ENCODE data around the gene CTAG1A. TPM values are rescaled to one million over a fixed set of nuclear protein-coding genes. Genes with fewer than 3 reads are reported as not detected.
A peak's percentile ranks its signal among the peaks of the same experiment; 100 is the strongest.

Gene CTAG1A
- total and polyA plus RNA-seq, 12 donors, result not detected

DNA sequence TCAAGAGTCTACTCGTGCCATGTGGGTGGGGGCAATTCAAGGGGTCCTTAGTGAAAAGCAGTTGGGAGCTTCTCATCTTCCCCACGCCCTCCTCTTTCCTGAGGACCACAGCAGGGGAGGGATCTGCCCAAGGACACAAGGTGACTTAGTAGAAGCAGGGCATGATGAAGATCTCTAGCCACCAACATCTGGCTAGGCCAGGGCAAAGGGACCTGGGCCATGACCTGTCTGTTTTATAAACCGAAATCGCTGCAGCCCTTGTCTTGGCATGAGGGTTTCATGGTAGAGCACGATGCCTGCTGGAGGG lies 43.4 kb upstream of the CTAG1A start:
- H3K27me3 ChIP-seq, result no peaks in the 10 kb centered on the region
- no peaks in the 10 kb centered on the region for H3K9me3 ChIP-seq
- peak overlapping the region in 9 of 10 donors; percentile 34 to 90 (median 69) for H3K27ac ChIP-seq
- peak in 2 of 8 donors; percentile 4 to 11 for ATAC-seq
- WGBS, 2 donors, result 59 to 68% methylated on average over 5 of the region's 5 CpGs
- intact Hi-C loops (cut with DNase I), result no loop called here
- peak overlapping the region in 1 of 10 donors; percentile 14 for H3K4me3 ChIP-seq
- peaks cover 0 to 55% (median 15%) of the 10 kb centered on the region in 9 donors for H3K4me1 ChIP-seq
- no peak for DNase-seq
- TF ChIP-seq CTCF (IDR thresholded peaks at IDR 0.05), result no peak
- H3K36me3 ChIP-seq, result peaks cover 0 to 17% (median 0%) of the 10 kb centered on the region in 9 donors

DNA sequence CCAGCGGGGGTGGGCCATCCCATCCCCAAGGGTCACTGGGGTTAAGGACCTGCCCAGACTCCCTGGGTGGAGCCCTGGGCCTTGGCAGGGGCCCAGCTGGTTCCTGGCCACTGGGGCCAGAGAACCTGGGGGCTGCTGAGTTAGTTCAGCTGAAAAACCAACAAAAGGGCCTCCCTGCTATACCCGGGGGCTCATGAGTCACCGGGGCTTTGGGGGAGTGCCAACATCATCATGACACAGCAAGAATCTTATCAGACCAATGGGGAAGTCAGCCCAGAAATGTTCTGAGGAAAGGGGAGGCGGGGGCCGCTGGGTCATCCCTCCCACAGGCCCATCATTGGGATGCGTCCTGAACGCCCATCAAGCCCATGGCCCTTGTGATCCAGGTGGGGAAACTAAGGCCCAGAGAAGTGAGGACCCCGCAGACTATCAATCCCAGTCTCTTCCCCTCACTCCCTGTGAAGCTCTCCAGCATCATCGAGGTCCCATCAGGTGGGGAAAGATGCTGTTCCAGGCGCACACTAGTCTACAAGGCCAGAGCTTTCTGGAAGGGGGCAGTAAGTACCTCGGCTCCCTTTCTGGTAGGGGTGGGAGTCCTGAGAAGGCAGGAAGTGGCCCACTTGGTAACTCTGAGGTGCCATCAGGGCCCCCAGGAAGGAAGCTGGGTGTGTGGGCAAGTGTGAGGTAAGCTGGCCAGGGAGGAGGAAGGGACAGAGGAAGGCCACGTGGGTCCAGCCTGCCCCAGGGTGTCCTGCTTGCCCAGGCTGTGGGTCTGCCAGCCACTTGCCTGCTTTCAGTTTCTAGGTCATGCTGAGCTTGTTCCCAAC lies 42.8 kb upstream of the CTAG1A start:
- DNase-seq (peak; percentile 62 to 69), ATAC-seq (peak; percentile 26 to 73 (median 61))
- Histone ChIP-seq H3K27me3 (no peaks in the 10 kb centered on the region), H3K4me3 (peak overlapping the region in 1 of 10 donors; percentile 28), H3K9me3 (peaks cover 0 to 3% (median 0%) of the 10 kb centered on the region in 11 donors), H3K36me3 (peaks cover 0 to 17% (median 0%) of the 10 kb centered on the region in 9 donors), H3K4me1 (peaks cover 0 to 55% (median 15%) of the 10 kb centered on the region in 9 donors), H3K27ac (peak overlapping the region in 9 of 10 donors; percentile 34 to 90 (median 69))
- WGBS, 2 donors, result 39 to 56% methylated on average over 12 of the region's 12 CpGs
- intact Hi-C loops (cut with DNase I), result no loop called here
- TF ChIP-seq CTCF (IDR thresholded peaks at IDR 0.05), result no peak

DNA sequence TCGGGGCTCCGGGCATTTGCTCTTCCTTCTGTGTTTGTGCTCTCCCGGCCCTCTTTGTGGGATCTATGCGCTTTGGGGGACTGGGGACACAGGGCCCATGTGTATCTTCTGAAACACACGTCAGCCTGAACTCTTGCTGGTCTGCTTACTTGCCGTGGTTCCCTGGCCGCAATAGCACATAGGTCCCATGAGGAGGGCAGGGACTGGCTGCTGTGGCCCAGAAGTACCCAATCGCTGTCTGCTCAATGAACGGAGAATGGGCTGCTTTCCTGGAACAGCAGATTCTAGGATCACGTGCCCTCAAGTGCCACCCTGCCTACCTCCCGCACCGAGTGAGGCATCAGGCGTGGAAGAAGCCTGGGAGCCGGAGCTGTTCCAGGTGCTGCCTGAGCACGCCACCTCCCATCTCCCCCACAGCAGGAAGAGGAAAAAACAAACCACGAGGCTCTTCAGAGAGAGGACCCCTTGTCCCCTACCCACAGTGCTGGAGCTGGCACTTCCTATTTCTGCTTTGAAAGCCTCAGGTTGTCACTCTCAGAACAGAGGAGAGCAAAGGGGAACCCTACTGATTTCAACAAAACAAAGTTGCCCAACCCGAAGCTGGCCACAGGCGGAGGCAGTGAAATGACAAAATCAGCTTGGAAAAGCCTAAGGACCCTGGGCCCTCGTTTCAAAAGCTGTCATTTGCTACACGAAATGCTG lies 42.1 kb upstream of the CTAG1A start:
- ATAC-seq (no peak), DNase-seq (no peak)
- H3K4me1 ChIP-seq, result peaks cover 0 to 55% (median 15%) of the 10 kb centered on the region in 9 donors

More for the DNA sequence above, 42.1 kb upstream of the CTAG1A start:
- intact Hi-C loops (cut with DNase I), result no loop called here
- TF ChIP-seq CTCF (IDR thresholded peaks at IDR 0.05), result no peak
- no peaks in the 10 kb centered on the region for H3K27me3 ChIP-seq
- peak overlapping the region in 8 of 10 donors; percentile 22 to 90 (median 70) for H3K27ac ChIP-seq
- peaks cover 0 to 9% (median 0%) of the 10 kb centered on the region in 11 donors for H3K9me3 ChIP-seq
- peak overlapping the region in 1 of 10 donors; percentile 28 for H3K4me3 ChIP-seq
- H3K36me3 ChIP-seq, result peaks cover 0 to 17% (median 0%) of the 10 kb centered on the region in 9 donors
- WGBS, 2 donors, result 76 to 95% methylated on average over 16 to 20 of the region's 20 CpGs

All from heart right ventricle (tissue), 16 donors.